ENCODE measurements around the gene SRP68.
"Not testable (repeated sequence)": the region's sequence is repeated elsewhere in the genome, so short reads cannot be mapped to it uniquely, and the experiment has no call there.

The SRP68 gene

DNA sequence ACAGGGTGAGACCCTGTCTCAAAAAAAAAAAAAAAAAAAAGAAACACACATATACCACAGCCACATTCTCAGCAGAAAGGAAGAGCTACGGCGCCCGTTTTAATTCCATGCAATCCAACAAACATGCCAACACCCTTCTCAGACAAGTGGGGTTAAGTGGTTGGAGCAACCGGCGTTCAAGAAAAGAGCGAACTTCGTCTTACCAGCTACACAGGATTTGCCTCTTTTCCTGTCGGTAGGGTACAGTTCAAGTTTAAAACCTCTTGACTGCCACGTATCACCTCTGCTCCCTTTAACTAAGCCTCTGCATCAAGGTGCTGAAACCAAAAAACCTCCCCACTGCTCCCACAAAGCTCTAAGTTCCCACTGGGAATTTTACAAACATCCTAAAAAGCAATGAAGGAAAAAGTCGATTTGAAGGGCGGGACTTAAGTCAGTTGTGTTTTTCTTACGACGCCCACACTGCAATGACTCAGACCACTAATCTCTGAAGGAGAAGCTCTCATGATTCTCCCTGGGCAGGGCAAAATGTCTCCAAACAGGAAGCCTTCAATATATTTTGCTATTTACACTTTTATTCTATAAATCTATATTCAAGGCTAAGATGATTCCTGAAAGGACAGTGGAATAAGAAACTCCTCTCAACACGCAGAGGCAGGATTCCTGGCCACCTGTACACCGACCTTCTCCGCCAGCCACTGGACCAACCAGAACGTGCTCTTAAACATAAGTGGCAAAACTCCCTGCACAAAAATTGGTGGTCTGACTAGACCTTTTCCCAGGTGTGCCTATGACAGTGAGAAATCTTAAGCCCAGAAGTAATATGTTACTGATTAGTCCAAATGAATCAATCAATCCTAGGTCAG is 18.8 kb downstream of the SRP68 start:
- in situ Hi-C loops (cut with HindIII; ENCODE audit: low pct_unique_long_range_greater_than_20kb, low sequenced_read_pairs): no loop called here
- TF ChIP-seq JUND (IDR thresholded peaks at IDR 0.05; ENCODE audit: low read depth): no peak
- DNase-seq (ENCODE audit: low read depth in 1 of 2, low spot score in 1 of 2): no peak

DNA sequence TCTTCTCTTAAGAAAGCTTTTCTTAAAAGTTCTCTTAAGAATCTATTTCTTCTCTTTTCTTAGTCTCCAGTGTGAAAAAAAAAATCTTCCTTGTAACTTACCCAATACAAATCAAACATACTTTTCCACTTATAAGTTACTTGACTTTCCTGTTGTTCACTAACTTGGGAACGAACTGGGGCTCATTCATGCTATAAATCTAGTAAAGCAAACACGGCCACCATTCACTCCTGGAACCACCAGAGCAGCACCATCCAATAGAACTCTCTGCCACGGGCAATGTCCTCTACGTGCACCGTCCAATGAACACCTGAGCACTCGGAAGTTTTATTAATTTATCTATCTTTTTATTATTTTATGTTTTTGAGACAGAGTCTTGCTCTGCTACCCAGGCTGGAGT is 20.8 kb downstream of the SRP68 start:
- TF ChIP-seq JUND (IDR thresholded peaks at IDR 0.05; ENCODE audit: low read depth): no peak
- no peak for DNase-seq (ENCODE audit: low read depth in 1 of 2, low spot score in 1 of 2)
- in situ Hi-C loops (cut with HindIII; ENCODE audit: low pct_unique_long_range_greater_than_20kb, low sequenced_read_pairs): no loop called here

DNA sequence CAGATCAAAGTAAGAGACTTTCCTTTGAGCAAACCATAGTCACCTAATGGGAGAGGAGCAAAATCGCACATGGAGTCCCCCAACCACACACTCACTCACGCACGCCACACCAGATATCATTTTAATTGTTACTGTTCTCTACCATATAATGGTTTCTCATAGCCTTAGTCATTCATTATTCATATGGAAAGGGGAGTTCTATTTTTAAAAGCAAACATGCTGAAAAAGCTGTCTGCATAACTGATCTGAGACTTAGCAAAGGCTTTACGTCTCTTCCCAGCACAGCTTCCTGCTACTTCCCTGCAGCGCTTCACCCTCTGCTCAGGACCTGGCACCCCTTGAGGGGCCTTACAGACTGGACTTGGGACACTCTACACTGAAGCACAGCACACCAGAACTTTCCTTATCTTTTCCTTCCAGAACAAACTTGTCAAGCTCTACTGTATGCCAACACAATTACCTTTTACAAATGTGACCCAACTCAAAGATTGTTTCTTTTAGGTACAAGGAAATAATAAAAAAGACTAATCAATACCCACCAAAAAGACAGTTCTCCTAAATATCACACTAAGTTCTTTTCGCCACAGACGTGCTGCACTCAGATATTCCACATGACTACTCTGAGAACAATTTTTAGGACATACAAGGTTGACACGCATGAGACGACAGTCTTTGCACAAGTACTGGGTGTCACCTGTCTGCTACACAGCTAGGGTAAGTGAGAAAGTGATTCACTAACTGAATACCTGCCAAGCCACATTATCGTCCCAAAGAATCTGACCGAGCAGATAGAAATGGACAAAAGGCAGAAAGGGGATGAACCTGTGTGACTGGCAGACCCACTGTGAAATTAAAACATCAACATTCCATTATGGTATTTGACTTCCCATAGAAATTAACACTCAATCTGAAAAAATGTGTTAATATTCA is 21.5 kb downstream of the SRP68 start:
- in situ Hi-C loops (cut with HindIII; ENCODE audit: low pct_unique_long_range_greater_than_20kb, low sequenced_read_pairs): no loop called here
- DNase-seq (ENCODE audit: low read depth in 1 of 2, low spot score in 1 of 2): peak in 1 of 2 experiments; percentile 74
- TF ChIP-seq JUND (IDR thresholded peaks at IDR 0.05; ENCODE audit: low read depth): no peak

DNA sequence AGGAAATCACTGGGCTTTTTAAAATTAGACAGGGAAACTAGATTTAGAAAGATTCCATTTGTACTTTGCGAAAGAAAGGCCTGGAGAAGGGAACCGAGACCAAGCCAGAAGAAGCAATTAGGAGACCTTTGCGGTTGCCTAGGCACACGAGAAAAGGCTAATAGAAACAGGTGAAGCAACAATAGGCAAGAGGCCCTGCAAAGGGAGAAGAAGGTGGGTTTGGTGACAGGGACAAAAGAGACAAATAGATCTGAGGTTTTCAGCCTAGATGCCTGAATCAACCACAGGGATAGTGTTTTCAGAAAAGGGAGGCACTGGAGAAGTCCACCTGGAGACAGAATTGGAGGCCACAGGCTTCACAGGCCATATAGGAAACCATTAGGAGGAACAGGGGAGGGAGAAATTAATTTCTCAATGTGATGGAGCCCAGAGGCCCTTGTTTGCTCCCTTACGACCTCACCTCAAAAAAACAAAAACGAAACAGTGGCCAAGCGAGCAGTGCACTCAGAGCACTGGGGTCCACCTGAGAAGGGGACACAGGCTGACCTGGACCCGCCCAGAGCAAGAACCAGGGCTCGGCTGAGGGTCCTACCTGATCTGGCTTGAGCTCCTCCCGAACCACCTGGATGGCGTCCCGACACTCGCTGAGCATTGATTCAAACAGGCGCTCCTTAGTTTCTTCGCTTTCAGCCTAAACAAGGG is 22.3 kb downstream of the SRP68 start:
- in situ Hi-C loops (cut with HindIII; ENCODE audit: low pct_unique_long_range_greater_than_20kb, low sequenced_read_pairs): no loop called here
- no peak for TF ChIP-seq JUND (IDR thresholded peaks at IDR 0.05; ENCODE audit: low read depth)
- no peak for DNase-seq (ENCODE audit: low read depth in 1 of 2, low spot score in 1 of 2)

DNA sequence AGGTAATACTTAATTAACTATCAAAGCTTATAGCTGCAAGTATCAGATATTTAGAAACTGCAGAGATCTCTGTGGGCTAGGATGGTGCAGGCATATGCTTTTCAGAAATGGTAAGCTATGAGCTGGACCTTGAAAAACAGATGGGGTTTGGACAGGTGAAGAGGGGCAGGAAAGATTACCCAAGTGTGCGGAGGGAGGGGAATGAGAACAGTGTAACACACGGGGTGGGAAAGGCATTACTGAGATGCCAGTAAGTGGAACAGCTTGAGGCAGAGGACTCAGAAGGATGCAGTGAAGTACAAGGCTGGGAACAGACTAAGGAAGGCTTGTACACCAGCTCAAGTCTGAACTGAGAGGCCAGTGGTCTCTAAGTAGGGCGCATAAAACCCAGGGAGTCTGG is 23.1 kb downstream of the SRP68 start:
- no peak for TF ChIP-seq JUND (IDR thresholded peaks at IDR 0.05; ENCODE audit: low read depth)
- no peak for DNase-seq (ENCODE audit: low read depth in 1 of 2, low spot score in 1 of 2)
- in situ Hi-C loops (cut with HindIII; ENCODE audit: low pct_unique_long_range_greater_than_20kb, low sequenced_read_pairs): no loop called here

DNA sequence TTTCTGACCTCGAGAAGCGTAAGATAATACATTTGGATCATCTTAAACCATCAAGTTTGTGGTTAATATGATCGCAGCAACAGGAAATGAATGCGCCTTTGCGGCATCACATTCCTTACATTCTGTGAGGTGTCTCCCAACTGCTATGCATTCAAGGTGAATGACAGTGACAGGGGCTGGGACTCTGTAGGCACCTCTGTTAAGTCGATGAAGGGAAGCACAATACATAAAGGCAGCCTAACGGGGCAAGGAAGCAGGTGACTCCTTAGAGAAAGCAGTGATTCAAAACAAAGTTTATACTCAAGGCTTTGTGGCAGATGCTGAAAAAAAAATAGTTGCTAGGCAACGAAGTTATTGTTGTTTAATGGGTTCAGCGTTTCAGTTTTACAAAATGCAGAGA is 23.6 kb downstream of the SRP68 start:
- no peak for DNase-seq (ENCODE audit: low read depth in 1 of 2, low spot score in 1 of 2)
- in situ Hi-C loops (cut with HindIII; ENCODE audit: low pct_unique_long_range_greater_than_20kb, low sequenced_read_pairs): no loop called here
- no peak for TF ChIP-seq JUND (IDR thresholded peaks at IDR 0.05; ENCODE audit: low read depth)

DNA sequence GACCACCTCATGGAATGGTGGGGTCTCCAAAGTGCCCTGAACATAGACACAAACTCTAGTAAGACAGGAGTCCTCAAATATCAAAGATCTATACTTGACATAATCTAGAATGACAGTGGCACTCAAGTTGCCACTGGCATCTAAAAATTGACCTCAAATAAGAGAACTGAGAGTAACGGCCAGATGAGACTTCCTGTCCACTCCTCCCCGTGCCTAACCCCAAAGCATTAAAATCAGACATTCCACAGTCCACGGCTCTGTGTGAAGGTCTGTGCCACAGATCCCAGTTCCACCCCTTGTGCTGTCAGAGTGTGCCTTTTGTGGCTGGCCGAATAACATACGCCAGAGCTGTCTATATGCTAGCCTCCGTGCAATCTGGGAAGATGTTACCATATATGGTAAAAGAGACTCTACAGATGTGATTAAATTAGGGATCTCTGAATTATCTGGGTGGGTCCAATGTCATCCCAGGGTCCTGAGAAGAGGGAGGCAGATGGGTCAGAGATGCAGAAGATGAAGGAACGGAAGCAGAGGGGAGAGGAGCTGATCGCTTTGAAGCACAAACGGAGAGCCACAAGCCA is 24.2 kb downstream of the SRP68 start:
- in situ Hi-C loops (cut with HindIII; ENCODE audit: low pct_unique_long_range_greater_than_20kb, low sequenced_read_pairs): no loop called here
- DNase-seq (ENCODE audit: low read depth in 1 of 2, low spot score in 1 of 2): no peak
- TF ChIP-seq JUND (IDR thresholded peaks at IDR 0.05; ENCODE audit: low read depth): no peak

DNA sequence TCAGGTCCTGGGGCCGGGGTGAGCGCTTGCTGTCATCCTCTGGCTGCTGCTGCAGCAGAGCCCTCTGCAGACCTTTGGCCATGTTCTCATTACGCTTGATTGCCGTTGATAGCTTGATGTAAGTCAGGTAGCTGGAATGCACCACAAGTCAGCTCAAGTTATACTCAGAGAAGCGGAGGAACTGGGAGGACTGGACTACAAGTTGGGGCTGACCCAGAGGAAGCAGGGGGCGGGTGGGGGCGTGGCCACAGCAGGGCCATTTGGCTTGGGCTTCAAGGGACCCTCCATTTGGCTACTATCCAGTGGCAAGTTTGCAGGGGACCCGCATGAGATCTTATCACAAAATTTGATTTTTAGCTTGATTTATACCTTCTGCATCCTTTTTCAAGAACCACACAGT is 26.3 kb downstream of the SRP68 start:
- peak in 1 of 2 experiments; percentile 22 for DNase-seq (ENCODE audit: low read depth in 1 of 2, low spot score in 1 of 2)
- no peak for TF ChIP-seq JUND (IDR thresholded peaks at IDR 0.05; ENCODE audit: low read depth)
- in situ Hi-C loops (cut with HindIII; ENCODE audit: low pct_unique_long_range_greater_than_20kb, low sequenced_read_pairs): no loop called here

DNA sequence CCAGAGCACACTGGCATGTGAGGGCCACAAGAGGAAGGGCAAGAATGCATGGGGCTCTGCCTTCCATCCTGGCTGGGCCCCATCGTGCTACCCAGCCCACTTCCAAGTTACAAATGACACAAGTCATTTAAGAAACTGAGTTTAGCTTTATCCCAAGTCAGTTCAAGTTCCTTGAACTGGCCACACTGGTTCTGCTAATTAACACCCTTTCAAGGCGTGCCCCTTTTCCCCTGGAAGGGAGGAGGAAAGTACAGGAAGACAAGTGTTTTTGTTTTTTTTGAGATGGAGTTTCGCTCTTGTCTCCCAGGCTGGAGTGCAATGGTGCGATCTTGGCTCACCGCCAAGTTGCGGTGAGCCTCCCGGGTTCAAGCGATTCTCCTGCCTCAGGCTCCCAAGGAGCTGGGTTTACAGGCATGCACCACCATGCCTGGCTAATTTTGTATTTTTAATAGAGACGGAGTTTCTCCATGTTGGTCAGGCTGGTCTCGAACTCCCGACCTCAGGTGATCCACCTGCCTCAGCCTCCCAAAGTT is 27.8 kb downstream of the SRP68 start:
- in situ Hi-C loops (cut with HindIII; ENCODE audit: low pct_unique_long_range_greater_than_20kb, low sequenced_read_pairs); DNase-seq (ENCODE audit: low read depth in 1 of 2, low spot score in 1 of 2): not testable (repeated sequence)

DNA sequence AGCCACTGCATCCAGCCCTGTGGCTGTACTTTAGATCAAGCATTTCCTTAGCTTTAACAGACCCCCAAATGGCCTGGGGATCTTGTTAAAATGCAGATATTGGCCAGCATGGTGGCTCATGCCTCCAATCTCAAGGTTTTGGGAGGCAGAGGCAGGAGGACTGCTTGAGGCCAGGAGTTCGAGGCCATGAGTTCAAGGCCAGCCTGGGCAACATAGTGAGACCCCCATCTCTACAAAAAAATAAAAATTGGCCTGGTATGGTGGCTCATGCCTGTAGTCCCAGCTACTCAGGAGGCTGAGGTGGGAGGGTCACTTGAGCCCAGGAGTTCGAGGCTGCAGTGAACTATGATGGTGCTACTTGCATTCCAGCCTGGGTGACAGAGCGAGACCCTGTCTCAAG is 29.4 kb downstream of the SRP68 start:
- DNase-seq (ENCODE audit: low read depth in 1 of 2, low spot score in 1 of 2); in situ Hi-C loops (cut with HindIII; ENCODE audit: low pct_unique_long_range_greater_than_20kb, low sequenced_read_pairs): not testable (repeated sequence)

DNA sequence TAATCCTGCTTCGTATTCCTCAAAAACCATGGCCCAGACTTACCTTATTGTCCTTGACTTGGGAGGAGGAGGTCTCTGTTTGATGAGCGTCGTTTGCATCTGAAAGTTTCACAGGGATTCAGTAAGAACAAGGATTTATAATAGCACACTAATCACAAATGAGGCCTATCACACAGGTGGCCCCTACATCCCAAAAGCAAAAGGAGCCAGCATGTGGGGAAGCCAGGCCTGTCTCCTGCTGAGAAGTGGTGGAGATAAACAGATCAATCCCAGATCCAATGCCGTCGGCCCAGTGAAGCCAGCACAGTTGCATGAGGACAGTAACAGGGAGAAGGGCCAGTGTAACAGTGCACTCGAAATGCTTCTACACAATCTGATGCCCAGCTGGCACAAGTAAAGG is 31.9 kb downstream of the SRP68 start:
- no peak for DNase-seq (ENCODE audit: low read depth in 1 of 2, low spot score in 1 of 2)
- no peak for TF ChIP-seq JUND (IDR thresholded peaks at IDR 0.05; ENCODE audit: low read depth)
- in situ Hi-C loops (cut with HindIII; ENCODE audit: low pct_unique_long_range_greater_than_20kb, low sequenced_read_pairs): no loop called here

DNA sequence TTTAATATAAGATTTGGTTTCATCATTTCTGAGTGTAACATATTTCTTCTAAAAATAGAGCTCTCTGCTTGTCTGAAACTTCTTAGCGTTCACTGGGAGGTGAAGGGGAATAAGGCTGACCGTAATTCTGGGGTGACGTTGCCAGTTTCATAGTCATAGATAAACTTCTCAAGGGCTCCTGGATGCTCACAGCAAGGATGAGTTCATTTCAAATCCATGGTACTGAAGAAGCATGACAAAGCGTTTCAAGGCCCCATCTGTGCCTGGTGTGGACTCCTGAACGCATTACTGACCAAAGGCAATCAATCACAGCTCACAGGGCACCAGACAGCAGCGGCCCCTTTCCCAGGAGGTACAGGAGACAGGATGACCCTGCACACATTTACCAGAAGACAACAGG is 33.2 kb downstream of the SRP68 start:
- TF ChIP-seq JUND (IDR thresholded peaks at IDR 0.05; ENCODE audit: low read depth): no peak
- in situ Hi-C loops (cut with HindIII; ENCODE audit: low pct_unique_long_range_greater_than_20kb, low sequenced_read_pairs): no loop called here

More for the DNA sequence above, 33.2 kb downstream of the SRP68 start:
- DNase-seq (ENCODE audit: low read depth in 1 of 2, low spot score in 1 of 2): no peak

Measured in T47D (cell line).